Panc1 (cell line): ENCODE data around the gene PSMA7.

Experiments
- POLR2AphosphoS5 ChIP-seq: IDR thresholded peaks from 2 replicates; pipeline ENCODE4 v1.6.1; 2012; ENCODE audit warnings: mild to moderate bottlenecking, low read depth, low read length, moderate library complexity
- REST ChIP-seq, 2 experiments: IDR thresholded peaks; 2 replicates each; pipeline ENCODE4 v1.6.1; 2011 to 2012; ENCODE audit warnings: low read depth in 2 of 2, control low read depth in 1 of 2, low read length in 1 of 2, mild to moderate bottlenecking in 1 of 2, moderate library complexity in 1 of 2; ENCODE audit not compliant: insufficient read depth in 1 of 2
- SIN3A ChIP-seq: IDR thresholded peaks from 2 replicates; pipeline ENCODE4 v1.6.1; 2012; ENCODE audit warnings: low read depth, mild to moderate bottlenecking, low read length, moderate library complexity, borderline replicate concordance; ENCODE audit not compliant: insufficient read depth

- TF ChIP-seq SIN3A = no peak
- no peak for TF ChIP-seq REST (IDR thresholded peaks at IDR 0.05; ENCODE audit: insufficient read depth in 1 of 2, low read depth in 2 of 2, low read length in 1 of 2)
- TF ChIP-seq POLR2AphosphoS5 = no peak
Measured at GRCh38 chr20:62149532-62150309, 6.5 kb upstream of the PSMA7 start.
